HG03439 (cell line): ENCODE data around the gene ANO7.
A peak's percentile ranks its signal among the peaks of the same experiment; 100 is the strongest.

ENCODE experiments used
- ATAC-seq: cut with Tn5 transposase; IDR thresholded peaks from one replicate; pipeline ENCODE4 v1.9.1; 2021; ENCODE audit warnings: mild to moderate bottlenecking, moderate library complexity; ENCODE audit not compliant: unreplicated experiment

Gene ANO7

DNA sequence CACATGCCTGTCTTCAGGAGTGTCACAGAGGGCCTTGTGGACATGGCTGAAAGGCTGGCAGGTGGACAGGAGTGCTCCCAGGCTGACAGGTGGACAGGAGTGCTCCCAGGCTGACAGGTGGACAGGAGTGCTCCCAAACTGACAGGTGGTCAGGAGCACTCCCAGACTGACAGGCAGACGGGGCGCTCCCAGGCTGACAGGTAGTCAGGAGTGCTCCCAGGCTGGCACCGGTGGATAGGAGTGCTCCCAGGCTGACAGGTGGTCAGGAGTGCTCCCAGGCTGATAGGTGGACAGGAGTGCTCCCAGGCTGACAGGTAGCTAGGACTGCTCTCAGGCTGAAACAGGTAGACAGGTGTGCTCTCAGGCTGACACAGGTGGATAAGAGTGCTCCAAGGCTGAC is 16.6 kb downstream of the ANO7 start:
- ATAC-seq: no peak

DNA sequence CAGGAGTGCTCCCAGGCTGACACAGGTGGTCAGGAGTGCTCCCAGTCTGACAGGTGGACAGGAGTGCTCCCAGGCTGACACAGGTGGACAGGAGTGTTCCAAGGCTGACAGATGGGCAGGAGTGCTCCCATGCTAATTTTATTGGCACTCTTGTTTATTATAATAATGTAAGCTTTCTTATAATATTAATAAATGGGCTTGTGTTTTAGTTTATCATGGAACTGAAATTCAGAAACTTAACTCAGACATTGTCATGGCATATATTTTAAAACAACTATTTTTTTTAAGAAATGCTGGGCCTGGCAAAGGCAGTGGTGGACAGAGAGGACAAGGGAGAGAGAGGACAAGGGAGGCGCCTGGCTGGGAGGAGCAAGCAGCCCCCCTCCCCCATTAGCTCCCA is 18.7 kb downstream of the ANO7 start:
- no peak for ATAC-seq

DNA sequence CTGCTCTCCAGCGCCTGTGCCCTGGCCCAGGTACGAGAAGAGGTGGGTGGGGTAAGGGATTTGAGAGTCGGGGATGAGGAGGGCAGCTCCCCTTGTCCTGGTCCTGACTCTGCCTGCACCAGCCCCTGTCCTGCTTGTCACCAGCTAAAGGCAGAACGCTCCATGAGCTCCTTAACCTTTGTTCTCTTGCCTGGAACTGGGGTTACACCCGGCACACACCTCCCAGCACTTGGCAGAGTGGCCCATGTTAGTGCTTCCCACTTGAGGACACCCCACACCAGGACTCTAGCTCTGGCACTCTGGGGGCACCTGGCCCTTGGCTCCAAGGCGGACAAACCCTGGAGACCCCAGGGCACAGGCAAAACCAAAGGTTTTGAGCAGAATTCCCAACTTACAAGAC is 19.2 kb downstream of the ANO7 start:
- no peak for ATAC-seq

DNA sequence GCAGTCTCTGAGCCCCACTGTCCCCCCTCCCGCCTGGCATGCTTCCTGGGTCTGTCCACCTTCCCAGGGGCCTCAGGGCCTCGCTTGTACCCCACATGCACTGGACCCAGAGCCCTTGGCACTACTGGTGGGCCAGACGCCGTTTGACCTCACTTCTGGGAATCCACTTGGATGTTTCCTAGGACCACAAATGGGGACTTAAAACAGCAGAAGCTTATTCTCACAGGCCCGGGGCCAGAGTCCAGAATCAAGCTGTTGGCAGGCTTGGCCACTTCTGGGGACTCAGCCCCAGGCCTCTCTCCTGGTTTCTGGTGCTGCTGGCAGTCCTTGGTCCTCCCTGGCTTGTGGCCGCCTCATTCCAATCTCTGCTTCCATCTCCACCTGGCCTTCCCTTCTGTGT is 19.6 kb downstream of the ANO7 start:
- no peak for ATAC-seq

DNA sequence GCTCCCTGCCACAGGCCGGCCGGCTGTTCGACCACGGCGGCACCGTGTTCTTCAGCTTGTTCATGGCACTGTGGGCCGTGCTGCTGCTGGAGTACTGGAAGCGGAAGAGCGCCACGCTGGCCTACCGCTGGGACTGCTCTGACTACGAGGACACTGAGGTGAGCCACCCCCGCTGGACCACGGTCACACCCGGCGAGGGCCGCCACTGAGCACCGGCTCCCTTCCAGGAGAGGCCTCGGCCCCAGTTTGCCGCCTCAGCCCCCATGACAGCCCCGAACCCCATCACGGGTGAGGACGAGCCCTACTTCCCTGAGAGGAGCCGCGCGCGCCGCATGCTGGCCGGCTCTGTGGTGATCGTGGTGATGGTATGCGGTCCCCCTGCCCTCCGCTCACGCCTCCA is 20.8 kb downstream of the ANO7 start:
- ATAC-seq: no peak

DNA sequence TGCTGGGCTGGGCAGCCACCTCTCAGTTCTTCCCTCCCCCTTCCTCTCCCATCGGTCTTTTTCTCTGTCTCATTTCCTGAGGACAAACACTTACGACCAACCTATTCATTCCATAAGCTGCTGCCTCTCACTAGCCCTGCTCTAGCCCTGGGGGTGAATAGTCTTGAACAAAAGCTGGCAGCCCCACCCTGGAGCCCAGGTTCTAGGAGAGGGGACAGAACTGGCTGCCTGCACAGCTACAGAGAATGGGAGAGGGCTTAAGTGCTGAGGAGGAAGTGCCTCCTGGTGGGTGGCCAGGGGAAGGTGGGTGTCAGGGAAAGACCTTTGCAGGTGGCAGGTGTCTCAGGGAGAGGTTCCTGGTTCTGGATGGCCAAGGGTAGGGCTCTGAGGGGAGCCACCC is 22.8 kb downstream of the ANO7 start:
- ATAC-seq: no peak

DNA sequence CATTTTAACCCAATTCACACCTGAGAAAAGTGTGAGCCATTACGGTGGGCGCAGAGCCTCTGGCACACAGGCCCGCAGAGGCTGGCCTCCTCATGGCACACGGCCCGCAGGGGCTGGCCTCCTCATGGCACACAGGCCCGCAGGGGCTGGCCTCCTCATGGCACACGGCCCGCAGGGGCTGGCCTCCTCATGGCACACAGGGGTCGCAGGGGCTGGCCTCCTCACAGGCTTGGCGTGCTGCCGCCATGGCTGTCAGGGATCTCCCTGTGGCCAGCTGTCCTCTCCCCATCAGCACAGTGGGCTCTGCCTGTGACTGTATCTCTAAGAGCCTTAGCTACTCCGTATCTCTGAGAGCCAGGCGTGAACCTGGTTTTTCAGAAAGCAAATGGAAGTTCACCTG is 24.6 kb downstream of the ANO7 start:
- no peak for ATAC-seq

DNA sequence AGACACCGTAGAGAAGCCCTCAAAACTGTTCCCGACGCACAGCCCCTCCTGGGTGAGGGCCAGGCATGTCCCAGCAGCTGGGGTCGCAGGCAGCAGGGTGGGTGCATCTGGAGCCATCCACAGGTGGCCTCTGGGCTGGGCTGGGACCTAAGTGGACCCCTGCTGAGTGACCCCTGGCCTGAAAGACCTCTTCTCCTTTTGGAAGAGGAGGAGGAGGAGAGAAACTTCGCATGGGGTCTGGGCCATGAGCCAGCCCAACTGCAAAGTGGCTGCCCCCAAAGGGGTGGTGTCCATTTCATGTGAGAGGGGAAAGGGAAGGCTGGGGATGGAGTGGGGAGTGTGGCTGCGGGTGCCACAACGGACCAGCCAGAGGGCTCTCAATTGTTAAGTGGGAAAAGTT is 25.1 kb downstream of the ANO7 start:
- ATAC-seq: no peak

DNA sequence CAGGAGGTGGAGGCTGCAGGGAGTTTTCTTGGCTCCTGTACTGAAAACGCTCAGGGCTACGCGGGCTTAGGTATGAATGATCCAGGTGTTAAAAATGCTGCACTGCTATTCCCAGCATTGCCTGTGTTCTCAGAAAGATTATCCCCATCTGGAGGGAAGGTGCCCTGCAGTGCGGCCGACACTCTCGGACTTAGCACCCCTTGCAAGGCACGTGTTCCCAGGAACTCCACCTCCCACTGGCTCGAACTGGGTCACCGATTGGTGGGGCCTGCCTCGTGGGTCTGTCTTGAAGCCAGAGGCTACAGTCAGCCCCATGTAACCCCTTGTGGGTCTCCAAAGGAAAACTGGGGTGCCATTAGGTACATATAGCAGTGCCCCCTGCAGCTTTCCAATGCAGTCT is 25.7 kb downstream of the ANO7 start:
- ATAC-seq: no peak

DNA sequence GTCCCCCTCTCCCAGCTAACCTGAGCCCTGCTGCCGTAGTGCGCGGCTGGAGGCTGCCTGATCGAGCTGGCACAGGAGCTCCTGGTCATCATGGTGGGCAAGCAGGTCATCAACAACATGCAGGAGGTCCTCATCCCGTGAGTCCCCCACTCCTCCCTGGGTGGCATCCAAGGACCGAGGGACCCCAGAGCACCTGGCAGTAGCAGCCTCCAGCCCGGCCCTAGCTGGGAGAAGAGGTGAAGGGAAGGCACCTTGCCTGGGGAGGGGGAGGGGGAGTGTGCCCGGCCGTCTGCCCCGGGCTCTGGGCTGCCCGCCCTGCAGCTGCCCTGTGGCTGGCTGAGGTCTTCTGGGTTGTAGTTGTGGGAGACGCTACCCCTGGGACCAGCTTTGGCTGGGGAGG is 26.3 kb downstream of the ANO7 start:
- ATAC-seq: no peak

DNA sequence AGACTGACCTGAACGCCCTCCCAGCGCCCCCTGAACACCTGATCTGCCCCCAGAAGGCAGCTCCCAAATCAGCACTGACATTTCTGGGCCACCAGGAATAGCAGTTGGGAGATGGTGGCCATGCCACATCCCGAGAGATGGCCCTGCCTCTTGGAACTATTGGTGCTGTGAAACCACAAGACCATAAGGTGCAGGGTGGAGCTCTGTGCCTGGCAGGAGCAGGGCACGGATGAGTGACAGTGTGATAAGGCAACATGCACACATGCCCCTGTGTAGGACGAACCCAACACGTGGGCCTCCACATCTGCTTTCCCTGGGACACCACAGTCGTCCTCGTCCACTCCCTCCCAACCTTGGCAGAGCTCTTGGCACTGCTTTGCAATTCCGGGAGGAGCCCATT is 26.9 kb downstream of the ANO7 start:
- ATAC-seq: no peak

DNA sequence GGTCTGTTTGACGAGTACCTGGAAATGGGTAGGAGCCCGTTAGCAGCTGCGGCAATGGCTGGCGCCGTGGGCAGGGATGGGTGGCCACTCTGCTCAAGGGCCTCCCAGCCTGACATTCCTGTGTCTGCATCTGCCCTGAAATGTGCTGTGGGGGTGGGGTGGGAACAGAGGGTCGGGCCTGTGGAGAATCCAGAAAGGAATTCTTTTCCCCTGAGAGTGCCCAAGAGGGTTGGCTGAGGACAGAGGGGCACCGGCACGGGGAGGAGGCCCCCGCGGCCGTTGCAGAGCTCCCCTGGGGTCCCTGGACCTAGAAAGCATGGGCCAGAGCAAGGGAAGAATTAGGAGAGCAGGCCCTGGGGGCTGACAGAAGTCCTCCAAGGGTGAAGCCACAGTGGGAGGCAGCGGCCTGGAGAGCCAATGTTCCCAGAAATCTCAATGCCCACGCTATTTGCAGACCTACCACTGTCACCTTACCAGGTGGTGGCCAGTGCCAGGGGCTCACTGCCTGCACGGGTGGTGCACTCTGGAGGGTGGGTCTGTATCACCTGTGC is 27.8 kb downstream of the ANO7 start:
- ATAC-seq: no peak

DNA sequence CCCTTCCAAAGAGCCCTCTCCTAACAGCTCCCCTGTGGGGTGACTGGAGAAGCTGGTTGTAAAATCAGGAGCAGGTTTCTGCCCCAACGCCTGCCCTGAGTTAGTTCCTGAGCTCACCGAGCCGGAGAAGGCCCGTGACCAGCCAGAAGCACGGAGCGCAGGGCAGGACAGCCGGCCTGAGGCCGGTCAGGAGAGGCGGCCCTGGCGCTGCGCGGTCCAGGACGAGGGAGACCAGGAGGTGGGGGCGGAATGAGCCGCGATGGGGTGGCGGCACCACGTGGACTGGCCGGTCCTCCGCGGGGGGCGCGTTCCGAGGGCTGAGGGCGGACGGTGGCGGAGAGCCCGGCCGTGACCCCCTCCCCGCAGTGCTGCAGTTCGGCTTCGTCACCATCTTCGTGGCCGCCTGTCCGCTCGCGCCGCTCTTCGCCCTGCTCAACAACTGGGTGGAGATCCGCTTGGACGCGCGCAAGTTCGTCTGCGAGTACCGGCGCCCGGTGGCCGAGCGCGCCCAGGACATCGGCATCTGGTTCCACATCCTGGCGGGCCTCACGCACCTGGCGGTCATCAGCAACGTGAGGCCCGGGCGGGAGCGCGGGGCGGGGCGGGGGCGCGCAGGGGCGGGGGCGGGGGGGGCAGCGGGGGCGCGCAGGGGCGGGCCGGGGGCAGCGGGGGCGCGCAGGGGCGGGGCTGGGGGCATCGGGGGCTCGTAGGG is 29.0 kb downstream of the ANO7 start:
- peak; percentile 46 for ATAC-seq

DNA sequence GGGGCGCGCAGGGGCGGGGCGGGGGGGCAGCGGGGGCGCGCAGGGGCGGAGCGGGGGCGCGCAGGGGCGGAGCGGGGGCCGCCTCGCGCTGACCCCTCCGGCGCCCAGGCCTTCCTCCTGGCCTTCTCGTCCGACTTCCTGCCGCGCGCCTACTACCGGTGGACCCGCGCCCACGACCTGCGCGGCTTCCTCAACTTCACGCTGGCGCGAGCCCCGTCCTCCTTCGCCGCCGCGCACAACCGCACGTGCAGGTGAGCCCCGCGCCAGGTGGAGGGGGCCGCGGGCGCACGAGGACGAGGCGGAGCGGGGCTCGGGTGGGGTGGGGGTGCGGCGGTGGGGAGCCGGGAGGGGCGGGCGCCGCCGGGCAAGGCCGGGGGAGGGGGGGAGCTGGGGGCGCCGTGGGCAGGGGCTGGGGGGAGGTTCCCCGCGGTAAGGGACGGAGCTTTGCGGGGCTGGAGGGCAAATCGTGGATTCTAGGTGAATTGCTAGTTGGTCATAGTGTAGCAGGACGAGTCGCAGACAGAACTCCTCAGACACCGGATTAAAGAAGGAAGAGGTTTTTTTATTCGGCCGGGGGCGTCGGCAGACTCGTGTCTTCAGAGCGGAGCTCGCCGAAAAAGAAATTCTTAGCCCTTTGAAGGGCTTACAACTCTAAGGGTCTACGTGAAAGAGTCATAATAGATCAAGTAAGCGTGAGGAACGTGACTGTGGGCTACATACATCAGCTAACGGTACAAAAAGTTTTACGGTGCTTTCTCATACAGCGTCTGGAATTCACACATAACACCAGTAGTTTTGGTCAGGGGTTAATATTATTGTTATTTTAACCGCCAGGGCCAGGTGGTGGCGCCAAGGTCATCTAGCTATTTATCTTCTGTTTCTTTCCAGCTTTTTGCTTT is 29.9 kb downstream of the ANO7 start:
- ATAC-seq: no peak

DNA sequence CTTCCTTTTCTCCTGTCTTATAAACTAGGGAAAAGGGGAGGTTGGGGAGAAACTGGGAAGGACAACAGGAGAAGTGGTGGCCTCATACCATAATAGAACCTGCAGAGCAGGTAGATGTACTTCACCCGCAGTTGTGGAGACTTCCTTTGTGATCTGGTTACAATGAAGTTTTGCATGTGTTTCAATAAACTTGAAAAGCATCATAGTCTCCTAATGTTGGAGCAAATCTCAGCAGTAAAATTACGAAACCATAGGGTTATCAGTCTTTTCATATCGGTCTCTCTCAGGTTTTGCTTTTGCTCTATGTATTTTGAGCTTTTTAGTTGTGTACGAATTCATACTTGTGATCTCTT is 30.5 kb downstream of the ANO7 start:
- ATAC-seq: no peak

DNA sequence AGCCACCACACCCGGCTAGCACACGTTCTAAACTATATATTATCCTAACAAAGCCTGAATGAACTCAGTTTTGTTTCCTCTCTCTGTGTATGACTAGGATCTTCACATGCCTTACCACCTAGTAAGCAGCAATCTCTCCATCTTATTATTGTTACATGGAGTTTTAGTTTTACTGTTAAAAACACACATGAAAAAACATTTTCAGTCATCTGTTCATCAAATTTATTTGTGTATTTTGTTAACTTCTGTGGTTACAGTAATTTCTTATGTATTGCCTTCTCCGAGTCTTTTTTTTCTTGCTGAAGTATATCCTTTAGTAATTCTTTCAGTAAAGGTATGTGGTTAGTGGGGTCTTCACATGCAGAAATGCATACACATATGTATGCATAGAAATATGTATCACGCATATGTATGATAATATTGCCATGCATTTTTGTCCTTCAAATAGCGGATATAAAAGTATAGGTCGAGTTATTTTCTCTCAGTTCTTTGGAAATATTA is 31.4 kb downstream of the ANO7 start:
- ATAC-seq: no peak

DNA sequence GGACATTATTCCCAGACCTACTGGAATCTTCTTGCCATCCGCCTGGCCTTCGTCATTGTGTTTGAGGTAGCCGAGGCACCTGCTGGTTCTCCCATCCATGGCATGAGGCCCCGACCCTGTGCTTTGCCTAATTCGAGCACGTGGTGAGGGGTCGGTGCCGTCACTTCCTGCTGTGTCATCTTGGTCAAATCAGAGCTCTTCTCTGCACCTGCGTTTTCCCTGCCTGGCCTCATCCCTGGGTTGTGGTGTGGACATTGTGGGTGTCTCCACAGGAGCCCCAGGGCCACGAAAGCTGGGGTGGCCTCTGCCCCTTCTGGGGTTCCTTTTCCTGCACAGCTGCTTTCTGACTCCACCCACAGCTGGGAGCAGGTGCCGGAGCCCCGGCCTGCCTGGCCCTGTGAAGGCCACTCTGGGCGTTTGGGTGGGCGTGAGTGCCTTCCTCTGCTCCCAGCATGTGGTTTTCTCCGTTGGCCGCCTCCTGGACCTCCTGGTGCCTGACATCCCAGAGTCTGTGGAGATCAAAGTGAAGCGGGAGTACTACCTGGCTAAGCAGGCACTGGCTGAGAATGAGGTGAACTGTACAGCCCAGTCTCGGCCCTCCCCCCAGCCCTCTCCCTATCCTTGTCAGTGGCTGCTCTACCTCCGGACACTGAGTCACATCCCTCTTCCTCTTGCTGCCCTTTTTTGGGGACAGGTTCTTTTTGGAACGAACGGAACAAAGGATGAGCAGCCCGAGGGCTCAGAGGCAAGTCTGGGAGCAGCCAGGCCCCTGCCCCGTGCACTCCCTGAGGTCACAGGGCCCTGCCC is 34.9 kb downstream of the ANO7 start:
- ATAC-seq: no peak

DNA sequence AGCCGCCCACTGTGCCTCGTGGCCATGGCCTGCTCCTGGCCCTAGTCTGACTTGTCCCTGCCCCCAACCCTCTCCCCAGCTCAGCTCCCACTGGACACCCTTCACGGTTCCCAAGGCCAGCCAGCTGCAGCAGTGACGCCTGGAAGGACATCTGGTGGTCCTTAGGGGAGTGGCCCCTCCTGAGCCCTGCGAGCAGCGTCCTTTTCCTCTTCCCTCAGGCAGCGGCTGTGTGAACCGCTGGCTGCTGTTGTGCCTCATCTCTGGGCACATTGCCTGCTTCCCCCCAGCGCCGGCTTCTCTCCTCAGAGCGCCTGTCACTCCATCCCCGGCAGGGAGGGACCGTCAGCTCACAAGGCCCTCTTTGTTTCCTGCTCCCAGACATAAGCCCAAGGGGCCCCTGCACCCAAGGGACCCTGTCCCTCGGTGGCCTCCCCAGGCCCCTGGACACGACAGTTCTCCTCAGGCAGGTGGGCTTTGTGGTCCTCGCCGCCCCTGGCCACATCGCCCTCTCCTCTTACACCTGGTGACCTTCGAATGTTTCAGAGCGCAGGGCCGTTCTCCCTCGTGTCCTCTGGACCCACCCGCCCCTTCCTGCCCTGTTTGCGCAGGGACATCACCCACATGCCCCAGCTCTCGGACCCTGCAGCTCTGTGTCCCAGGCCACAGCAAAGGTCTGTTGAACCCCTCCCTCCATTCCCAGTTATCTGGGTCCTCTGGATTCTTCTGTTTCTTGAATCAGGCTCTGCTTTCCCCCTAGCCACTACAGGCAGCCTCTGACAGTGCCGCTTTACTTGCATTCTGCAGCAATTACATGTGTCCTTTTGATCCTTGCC is 35.8 kb downstream of the ANO7 start:
- ATAC-seq: no peak

DNA sequence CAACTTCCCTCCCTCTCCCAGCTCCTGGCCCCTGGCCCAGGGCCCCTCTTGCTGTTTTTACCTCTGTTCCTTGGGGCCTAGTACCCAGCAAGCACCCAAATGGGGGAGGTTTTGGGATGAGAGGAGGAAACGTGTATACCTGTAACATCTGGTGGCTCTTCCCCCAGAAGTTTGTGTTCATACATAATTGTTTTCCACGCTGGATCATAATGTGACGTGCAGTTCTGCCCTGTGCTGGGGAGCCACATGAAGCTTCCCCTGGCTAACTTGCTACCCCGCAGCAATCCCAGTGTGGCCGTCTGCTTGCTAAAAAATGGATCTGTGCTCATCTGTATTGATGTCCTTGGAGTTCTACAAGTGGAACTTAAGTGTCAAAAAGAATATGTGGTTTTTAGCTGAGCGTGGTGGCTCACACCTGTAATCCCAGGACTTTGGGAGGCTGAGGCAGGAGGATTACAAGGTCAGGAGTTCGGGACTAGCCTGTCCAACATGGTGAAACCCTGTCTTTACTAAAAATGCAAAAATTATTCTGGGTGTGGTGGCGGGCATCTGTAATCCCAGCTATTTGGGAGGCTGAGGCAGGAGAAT is 36.5 kb downstream of the ANO7 start:
- ATAC-seq: no peak

DNA sequence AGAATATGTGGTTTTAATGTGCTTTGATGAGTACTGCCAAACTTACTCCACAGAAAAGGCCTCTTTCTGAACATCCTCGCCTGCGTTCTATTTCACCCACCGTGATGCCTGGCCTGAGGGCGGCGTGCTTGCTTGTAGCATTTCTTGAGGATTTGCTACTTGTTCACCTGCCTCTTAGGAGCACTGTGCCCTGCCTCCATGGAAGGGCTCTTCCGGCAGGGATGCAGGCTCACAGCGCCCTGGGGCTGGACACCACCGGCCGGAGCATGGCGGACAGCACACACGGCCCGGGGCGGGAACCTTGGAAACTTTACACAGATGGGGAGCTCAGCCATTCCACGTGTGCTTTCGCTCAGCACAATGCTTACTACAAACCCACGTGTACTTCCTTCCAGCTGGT is 37.1 kb downstream of the ANO7 start:
- no peak for ATAC-seq
